NCI-H82 treated with DMSO at 0.1 percent for 48 hours (cell line): ENCODE data around the gene MDM2.
A peak's percentile ranks its signal among the peaks of the same experiment; 100 is the strongest.
"Not testable (repeated sequence)": the region's sequence is repeated elsewhere in the genome, so short reads cannot be mapped to it uniquely, and the experiment has no call there.

Source experiments
- DNase-seq: peaks from one replicate; lab custom pipeline; 2025; ENCODE audit not compliant: unreplicated experiment; lab: John Stamatoyannopoulos, UW

The MDM2 gene

DNA sequence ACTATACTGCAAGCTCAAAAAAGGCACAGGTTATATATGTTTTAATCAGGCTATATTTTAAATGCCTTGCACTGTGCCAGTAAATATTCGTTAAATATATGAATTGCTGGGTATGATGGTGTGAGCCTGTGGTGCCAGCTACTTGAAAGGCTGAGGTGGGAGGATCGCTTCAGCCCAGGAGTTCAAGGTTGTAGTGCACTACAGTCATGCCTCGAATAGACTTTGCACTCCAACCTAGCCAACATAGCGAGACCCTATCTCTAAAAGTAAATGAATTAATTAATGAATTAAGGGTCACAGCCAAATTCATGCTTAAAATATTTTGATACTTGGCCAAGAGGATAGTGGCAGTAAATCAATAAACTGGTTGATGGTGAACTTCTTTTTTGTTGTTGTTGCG lies 22.2 kb upstream of the MDM2 start:
- no peak for DNase-seq

DNA sequence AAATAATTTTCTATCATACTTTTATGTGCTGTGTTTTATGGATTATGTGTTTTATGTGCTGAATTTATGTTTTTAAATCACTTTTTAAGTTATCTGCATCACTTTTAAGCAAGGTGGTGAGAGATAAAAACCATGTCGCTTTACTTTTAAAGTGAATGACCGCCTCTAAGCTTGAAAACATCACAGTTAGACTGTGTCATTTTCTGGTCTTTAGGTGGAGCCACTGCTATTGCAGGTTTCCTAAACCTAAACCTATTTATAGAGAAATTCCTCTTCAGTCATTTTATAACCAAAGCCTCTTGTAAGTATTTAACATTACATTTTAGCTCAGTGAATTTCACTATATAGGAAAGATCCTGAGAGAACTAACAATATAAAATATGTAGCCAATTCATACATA lies 21.0 kb upstream of the MDM2 start:
- DNase-seq: no peak

- no peak for DNase-seq
These were observed 19.3 kb upstream of the MDM2 start for GRCh38 chr12:68788554-68789143.

DNA sequence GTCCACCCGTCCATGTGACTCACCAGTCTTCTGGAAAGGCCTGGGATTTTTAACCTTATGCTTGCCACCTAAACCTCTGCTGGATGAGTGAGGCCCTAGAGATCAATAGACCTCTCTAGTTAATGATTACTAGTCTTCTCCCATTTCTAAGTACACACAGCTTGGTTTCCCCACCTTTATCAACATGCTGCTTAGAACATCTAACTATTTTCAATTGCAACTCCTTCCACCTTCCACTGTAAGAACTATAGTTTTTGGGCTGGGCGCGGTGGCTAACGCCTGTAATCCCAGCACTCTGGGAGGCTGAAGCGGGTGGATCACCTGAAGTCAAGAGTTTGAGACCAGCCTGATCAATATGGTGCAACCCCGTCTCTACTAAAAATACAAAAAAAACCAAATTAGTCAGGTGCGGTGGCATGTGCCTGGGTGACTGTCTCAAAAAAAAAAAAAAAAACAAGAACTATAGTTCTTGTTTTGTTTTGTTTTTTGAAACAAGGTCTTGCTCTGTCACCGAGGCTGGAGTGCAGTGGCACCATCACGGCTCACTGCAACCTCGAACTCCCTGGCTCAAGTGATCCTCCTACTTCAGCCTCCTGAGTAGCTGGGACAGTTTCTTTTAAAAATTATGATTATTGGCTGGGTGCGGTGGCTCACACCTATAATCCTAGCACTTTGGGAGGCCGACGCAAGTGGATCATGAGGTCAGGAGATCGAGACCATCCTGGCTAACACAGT lies 18.7 kb upstream of the MDM2 start:
- no peak for DNase-seq

GRCh38 chr12:68790081-68790951 lies 17.7 kb upstream of the MDM2 start:
- DNase-seq: no peak

DNA sequence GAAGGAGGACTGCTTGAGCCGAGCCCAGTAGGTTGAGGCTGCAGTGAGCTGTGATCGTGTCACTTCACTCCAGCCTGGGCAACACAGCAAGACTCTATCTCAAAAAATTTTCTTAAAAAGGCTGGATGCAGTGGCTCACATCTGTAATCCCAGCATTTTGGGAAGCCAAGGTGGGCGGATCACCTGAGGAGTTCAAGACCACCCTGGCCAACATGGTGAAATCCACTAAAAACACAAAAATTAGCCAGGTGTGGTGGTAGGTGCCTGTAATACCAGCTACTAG lies 17.1 kb upstream of the MDM2 start:
- no peak for DNase-seq

GRCh38 chr12:68791897-68792481 lies 16.0 kb upstream of the MDM2 start:
- DNase-seq: no peak

GRCh38 chr12:68792952-68793351 lies 15.0 kb upstream of the MDM2 start:
- peak; percentile 40 for DNase-seq

- no peak for DNase-seq
These were observed 14.5 kb upstream of the MDM2 start for GRCh38 chr12:68793436-68793835.

DNA sequence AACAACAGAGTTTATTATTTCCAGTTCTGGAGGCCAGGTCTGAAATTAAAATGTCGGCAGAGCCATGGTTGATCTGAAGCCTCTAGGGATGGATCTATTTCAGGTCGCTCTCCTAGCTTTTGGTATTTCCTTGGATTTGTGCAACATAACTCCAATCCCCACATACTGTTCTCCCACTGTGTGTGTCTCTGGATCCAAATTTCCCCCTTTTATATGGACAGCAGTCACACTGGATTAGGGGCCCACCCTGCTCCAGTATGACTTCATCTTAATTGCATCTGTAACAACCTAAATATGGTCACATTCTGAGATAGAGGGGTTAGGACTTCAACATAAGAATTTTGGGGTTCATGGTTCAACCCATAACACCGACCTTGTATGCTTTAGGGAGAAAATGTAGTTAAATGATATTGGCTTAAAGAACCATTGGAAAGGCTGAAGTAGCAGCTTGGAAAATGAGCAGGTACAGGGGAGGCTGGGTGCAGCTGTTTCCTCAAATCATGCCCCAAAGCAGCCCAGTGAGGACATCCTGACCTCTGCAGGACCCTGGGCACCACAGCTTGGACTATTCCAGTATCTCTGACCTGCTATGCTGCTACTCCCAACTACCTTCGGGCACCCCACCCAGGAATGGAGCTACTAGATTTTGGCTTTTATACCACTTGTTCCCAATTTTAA lies 13.9 kb upstream of the MDM2 start:
- DNase-seq: no peak

- DNase-seq: no peak
These were observed 13.2 kb upstream of the MDM2 start for GRCh38 chr12:68794653-68795251.

- no peak for DNase-seq
These were observed 11.6 kb upstream of the MDM2 start for GRCh38 chr12:68796399-68796798.

GRCh38 chr12:68798882-68799234 lies 9.1 kb upstream of the MDM2 start:
- no peak for DNase-seq

DNA sequence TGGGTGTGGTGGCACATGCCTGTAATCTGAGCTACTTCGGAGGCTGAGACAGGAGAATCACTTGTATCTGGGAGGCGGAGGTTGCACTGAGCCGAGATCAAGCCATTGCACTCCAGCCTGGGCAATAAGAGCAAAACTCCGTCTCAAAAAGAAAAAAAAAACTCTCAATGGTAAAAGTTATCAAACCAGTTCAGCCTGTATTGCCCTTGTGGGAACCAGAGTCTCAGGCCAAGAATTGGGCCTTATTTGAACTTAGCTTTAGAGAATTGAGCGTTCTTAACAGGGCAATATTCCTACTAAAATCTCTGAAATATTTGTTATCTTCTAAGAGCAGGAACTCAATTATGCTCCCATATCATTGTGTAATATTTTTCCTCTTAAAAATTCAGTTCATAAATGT lies 7.7 kb upstream of the MDM2 start:
- no peak for DNase-seq

DNA sequence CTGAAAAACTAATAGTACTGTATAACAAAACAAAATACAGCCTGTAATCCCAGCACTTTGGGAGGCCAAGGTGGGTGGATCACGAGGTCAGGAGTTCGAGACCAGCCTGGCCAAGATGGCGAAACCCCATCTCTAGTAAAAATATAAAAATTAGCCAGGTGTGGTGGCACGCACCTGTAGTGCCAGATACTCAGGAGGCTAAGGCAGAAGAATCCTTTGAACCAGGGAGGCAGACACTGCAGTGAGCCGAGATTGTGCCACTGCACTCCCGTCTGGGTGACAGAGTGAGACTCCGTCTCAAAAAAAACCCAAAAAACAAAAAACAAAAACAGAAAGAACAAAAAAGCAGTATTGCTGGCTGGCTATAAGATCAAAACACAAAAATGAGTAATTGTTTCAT lies 6.9 kb upstream of the MDM2 start:
- not testable (repeated sequence) for DNase-seq

- DNase-seq: not testable (repeated sequence)
These were observed 5.6 kb upstream of the MDM2 start for GRCh38 chr12:68802372-68802745.

- DNase-seq: not testable (repeated sequence)
These were observed 4.9 kb upstream of the MDM2 start for GRCh38 chr12:68802911-68803651.

- DNase-seq: no peak
These were observed 3.9 kb upstream of the MDM2 start for GRCh38 chr12:68803948-68804656.

DNA sequence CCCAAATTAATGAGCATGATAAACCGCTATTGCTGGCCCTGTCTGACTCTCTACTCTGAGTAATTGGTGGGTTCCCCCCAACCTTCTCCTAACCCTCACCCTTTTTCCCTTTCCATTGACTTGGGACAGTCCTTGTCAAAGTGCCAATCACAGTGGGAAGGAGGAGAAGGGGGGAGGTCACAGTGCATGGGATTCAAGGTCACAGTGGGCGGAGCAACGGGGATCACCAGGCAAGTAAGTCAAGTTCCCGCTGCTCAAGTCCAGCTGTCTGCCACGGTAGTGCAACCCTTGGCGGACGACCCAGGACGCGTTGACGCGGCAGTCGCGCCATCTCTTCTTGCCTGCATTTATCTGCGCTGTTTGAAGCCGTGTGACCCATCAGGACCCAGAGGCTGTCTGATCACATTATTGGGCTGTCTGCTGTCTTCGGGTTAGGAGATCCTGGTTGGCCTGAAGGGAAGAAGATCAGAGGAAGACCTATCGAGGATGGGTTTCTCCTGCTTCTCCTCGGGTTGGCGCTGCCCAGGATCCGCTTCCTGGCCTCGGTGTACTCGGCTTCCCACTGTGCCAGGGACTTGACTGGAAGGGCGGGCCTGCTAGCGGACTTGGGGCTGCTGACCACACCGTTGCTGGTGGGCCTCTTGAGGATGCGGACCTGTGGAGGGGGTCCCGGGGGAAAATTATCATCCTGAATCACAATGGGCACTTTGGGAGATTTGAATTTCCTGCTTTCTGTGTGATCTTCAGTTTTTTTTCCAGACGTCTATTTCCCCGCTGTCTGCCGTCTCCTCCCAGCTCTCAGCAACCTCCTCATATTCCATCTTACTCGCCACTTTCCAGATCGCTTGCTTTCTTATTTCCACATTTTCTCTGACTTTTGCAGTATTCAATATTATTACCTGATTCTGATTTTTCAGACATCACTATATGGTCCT lies 3.1 kb upstream of the MDM2 start:
- no peak for DNase-seq
